GM19025 (cell line): ENCODE data around the gene PSPC1.
"Not testable (repeated sequence)": the region's sequence is repeated elsewhere in the genome, so short reads cannot be mapped to it uniquely, and the experiment has no call there.

Source experiments
- ATAC-seq: cut with Tn5 transposase; IDR thresholded peaks from one replicate; pipeline ENCODE4 v1.9.1; 2021; ENCODE audit warnings: mild to moderate bottlenecking, low read depth, moderate library complexity; ENCODE audit not compliant: unreplicated experiment

PSPC1 gene

DNA sequence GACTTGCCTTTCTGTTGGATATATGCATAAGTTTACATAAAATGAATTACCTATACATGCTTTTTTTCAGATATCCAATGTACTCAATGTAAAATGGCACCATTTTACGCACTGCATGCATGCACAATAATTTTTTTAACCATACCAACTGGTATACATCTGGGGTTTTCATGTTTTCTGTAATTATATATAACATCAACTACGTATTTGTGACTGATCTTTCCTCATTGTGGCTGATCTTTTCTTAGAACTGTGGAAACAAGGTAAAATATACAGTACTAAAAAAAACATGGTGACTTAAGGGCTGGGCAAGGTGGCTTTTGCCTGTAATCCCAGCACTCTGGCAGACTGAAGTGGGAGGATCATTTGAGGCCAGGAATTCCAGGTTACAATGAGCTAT is 18.5 kb downstream of the PSPC1 start:
- ATAC-seq: no peak

DNA sequence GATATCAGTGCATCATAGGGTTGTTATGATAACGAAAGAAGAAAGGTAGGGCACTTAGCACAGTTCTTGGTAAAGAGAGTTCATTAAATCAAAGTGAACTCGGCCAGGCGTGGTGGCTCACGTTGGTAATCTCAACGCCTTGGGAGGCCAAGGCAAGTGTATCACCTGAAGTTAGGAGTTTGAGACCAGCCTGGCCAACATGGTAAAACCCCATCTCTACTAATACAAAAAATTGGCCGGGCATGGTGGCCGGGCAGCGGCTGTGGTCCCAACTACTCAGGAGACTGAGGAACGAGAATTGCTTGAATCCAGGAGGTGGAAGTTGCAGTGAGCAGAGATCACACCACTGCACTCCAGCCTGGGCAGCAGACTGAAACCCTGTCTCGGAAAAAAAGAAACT is 19.1 kb downstream of the PSPC1 start:
- ATAC-seq: no peak

DNA sequence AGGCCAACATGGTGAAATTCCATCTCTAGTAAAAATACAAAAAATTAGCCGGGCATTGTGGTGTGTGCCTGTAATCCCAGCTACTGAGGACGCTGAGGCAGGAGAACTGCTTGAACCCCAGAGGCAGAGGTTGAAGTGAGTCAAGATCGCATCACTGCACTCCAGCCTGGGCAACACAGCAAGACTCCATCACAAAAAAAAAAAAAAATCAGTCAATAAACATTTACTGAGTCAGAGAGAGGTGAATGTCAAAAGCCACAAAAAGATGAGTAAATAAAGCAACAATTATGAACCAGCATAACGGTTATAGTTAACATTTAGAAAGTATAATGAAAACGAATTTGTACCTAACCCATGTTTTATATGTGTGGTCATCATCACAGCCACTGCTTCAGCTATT is 23.1 kb downstream of the PSPC1 start:
- ATAC-seq: no peak

DNA sequence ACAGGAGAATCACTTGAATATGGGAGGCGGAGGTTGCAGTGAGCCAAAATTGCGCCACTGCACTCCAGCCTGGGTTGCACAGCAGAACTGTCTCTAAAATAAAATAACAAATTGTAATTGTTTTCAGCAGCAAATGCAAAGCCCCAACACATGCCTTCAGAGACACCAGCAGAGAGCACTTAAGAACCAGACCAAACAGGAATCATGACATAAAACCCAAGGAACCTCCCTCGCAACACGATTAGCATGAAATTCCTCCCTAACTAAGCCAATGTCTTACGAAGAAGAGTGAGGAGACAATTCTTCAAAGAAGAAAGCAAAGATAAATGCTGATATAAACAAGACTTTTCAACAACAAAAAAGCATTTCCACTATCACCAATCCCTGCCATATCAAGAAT is 40.1 kb downstream of the PSPC1 start:
- no peak for ATAC-seq

DNA sequence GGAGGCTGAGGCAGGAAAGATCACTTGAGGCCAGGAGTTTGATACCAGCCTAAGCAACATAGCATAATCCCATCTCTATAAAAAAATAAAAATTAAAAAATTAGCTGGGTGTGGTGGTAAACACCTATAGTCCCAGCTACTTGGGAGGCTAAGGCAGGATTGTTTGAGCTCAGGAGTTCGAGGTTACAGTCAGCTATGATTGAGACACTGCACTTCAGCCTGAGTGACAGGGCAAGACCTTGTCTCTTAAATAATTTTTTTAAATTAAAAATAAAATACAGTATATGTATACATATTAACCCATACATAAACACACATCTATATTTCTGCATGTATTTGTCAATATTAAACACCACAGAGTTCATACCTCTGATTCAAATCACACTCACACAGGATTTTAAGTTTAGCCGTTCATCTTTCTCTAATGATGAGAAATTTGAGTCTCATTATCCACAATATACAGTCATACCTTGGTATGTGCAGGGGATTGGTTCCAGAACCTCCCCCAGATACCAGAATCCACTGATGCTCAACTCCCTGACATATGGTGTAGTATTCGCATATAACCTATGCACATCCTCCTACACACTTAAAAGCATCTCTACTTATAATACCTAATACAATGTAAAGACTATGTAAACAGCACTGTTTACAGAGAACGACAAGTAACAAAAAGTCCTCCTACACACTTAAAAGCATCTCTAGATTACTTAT is 44.7 kb downstream of the PSPC1 start:
- no peak for ATAC-seq

DNA sequence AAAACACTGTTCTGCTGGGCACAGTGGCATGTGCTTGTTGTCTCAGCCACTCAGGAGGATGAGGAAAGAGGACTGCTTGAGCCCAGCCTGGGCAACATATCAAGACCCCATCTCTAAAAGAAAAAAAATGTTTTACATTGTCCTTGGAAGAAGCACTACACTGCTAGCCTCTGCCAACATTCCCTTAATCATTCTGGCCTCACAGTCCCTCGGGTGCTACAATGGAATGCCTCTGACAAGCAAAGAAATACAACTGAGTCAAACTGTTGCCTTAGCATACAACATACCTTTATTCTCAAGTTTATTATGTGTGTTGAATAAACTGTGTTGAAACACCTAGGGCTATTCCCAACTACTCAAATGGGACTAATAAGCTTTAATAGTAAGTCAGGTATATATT is 56.1 kb downstream of the PSPC1 start:
- ATAC-seq: no peak

DNA sequence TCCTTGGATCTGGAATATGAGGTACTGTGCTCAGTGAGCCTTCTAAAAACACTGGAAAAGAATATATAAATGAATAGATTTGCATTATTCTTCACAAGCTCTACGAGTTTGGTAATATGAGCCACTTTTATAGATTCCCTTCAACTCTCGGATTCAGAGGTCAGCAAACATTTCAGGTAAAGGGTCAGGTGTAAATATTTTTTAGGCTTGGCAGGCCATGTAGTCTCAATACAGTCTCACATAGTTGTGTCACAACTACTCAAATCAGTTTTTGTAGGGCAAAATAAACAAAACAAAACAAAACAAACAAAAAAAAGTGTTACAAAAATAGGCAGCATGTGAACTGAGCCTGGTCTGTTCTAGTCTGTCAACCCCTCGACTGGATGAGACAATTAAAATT is 57.4 kb downstream of the PSPC1 start:
- ATAC-seq: no peak

DNA sequence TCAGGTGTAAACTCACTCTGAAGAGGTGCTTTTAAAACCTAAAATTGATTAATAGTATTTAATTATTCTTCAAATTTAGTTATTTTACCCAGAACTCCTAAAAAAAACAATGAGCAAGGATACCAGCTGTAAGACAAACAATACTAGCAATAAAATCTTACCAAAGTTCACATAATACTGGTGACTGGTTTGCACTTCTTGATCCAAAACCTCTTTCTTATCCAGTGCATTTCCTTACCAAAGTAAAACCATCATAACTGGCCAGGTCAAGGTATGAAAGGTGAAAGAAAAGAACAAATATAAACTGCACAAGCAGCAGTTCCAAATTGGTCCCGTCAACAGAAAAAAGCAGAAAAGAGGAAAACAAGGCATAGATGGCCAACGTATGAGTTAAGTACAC is 62.7 kb downstream of the PSPC1 start:
- no peak for ATAC-seq

DNA sequence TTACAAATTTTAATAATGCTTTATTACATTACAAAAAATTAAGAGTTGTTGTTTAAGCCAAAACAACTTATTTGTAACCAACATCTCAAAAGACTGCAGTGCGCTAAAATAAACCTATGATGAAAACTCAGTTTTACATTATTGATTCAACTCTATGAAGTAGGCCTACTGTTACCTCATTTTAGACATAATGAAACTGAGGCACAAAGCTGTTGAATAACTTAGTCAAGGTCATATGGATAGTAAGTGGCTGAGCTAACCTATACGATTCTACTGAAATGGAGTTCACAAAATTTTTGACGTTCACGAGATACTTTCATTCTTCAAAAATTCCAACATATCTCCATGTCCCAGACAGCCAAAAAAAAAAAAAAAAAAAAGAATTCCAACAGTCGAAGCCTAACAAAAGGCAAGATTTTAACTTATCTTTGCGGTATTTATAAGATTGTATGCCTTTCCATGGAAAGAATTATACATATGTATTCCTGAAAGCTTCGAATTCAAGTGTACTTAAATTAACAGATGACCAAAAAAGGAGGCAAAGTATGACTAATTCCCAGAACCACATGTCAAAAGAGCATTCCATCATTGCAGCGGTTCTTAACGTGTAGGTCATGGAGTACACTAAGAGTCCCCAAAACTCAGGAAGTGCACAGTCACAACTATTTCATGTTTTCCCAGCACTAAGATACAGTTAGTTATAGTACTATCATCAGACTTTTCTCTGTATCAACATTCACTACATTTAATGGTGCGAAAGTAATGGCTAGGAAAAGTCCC is 69.4 kb downstream of the PSPC1 start:
- ATAC-seq: no peak

DNA sequence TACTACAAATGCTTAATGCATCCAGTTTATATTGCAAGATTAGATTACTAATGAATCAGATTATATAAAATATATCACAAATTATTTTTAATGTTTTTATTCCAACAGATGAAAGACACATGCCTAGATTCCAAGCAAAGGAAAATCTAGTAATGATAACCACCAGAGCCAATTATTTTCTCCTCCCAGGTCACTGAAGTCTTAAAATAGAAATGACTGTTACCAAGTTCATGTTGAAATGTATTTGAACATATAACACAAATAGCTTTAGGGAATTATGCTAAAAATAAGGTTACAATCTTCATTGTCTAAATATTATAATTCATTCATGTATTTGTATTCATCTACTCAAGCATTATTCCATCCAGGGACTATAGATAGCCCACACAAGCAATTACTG is 73.0 kb downstream of the PSPC1 start:
- not testable (repeated sequence) for ATAC-seq

DNA sequence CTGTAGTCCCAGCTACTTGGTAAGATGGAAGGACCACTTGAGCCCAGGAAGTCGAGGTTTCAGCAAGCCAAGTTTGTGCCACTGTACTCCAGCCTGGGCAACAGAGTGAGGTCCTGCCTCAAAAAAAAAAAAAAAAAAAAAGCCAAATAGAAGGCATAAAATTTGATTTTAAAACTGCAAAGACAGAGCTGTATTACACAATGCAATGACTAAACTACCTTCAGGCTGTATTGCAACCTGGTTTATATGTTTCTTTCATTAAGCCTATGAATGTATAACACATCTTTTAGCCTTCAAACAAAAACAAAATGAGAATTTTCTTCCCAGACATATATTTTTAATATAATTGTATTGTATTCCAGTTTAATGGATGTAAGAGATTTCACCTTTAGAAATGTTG is 73.7 kb downstream of the PSPC1 start:
- ATAC-seq: not testable (repeated sequence)

DNA sequence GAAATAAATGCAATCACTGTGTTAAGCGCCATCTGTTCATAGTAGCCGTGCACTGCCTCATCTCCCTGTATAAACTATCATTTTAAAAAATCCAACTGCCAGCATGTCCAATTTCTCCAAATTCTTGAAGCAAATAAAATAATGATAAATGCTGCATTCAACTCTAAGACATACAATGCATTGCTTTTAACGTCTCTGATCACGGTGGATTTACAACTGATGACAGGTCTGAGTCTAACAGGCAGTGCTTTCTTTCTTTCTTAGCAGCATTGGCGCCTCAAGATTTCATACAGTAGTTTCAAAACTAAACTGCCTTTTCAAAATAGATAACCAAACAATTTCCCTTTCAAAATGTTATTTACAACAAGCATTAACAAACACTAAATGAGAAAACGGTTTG is 78.5 kb downstream of the PSPC1 start:
- not testable (repeated sequence) for ATAC-seq

DNA sequence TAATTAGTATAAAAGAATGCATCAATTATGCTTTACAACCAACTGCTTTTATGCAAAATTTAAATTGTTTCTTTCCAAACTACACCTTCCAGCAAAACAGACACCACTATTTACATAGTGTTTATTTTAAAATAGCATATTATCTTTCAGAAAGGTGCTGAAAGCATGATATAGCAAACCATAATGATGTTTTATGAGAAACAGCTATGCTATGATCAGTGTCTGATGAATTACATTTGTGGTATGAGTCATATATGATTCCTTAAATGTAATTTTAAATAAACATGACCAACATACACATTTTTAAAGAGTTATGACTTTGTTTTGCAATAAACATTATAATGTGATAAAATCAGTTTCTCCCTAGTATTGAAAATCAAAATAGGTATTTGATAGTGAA is 81.1 kb downstream of the PSPC1 start:
- not testable (repeated sequence) for ATAC-seq

DNA sequence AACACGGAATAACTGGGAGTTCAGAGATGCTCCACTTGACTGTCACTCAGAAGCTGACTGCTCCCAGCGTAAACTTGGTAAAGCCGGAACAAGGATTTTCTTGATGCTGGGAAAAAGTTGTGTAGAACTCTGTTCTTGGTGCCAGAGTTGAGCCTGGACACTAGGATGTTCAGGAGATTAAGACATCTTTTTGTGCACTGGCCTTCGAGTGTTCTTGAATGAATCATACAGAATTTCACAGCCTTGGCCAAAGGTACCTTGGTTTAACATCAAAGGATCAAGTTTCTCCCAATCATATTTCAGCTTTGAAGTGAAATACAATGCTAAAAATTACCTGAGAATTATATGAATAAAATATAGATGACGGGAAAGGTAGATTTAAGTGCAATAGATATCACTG is 81.8 kb downstream of the PSPC1 start:
- not testable (repeated sequence) for ATAC-seq

DNA sequence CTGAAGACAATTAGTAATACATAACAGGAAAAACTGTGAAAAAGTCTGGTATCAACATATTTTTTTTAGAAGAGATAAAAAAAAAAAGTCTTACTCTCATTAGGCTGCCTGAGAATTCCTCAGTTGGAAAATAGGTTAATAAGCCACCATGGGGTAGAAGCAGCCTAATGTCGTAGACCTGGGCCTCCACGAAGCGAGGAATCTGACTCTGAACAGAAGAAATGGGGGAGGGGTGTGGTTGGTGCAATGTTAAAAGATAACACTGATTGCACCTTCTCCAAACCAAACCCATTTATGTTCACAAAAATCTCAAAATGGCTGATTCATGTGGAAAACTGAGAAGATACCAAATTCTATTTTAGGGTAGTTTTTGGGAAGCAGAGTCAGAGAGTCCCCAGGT is 86.9 kb downstream of the PSPC1 start:
- no peak for ATAC-seq

DNA sequence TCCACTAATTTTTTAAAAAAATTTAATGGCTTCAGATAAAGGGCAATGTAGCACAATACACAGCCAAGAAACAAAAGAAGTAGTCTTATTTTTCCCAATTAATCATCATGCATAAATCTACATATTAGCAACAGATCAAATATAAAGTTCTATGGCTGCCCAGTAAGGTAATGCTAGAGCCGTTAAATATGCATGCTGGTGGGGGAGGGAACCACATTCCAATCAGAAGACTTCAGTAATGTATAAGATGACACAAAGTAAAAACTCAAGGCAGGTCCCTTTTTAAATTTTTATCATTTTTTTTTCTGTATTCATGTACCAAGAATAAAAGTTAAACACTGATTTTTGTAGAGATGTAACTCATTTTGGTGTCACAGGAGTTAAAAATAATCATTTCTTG is 87.3 kb downstream of the PSPC1 start:
- no peak for ATAC-seq

DNA sequence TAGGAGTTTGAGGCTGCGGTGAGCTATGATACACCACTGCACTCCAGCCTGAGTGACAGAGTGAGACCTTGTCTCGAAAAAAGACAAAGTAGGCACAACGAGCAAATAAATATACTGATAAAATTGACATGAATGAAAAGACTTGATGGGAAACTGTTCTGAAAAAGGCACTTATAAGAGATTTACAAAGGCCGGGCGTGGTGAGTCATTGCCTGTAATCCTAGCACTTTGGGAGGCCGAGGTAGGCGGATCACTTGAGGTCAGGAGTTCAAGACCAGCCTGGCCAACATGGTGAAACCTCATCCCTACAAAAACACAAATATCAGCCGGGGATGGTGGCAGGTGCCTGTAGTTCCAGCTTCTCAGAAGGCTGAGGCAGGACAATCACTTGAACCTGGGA is 91.3 kb downstream of the PSPC1 start:
- not testable (repeated sequence) for ATAC-seq

DNA sequence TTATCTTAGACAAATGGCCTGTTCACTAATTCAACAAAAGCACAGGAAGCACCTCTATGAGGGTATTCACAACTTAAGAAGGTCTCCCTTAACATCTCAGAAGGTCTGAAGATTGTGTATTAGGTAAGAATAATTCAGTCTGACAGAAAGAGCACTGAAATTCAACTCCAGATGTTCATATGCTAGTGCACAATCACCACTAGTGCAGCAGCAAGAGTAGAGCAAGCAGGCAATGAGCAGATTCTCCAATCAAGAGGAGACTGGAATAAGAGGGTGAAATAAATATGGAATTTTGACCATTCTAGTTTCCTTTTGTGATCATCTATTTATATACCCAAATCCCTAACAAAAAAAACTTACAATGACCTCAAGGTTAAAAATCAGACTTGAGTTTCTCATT is 97.3 kb downstream of the PSPC1 start:
- ATAC-seq: no peak

DNA sequence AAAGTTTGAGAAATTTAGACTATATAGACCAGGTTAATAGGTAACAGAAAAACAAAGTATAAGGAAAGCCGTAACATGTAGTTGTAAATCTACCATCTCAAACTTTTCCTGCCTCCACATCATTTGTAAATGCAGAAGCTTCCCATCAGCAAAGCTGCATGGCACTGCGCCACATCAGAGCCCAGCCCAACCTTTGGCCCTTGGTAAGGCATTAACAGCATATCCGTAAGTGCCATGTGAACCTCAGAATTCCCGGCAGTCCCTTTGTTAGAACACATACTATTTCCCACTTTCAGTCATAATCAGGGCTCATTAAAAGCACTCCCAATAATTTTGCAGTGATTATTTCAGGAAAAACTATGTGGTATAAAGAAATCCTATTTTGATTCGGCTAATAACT is 97.7 kb downstream of the PSPC1 start:
- no peak for ATAC-seq

DNA sequence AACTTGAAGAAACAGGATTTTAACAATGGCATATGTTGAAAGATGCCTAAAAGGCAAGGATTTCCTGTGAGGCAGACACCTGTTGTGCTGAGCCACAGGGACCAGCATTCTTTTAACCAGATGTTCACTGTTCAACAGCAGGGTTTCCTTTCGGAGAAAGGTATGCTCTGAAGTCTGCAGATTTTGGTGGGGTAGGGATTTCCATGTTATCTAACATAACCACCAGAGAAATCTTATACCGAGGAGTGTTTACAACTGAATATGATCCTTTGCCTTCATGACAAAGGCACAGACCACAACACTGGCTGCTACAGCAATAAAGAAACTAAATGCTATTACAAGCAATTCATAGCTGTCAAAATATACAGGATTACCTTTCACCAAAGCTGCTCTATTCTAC is 101.2 kb downstream of the PSPC1 start:
- ATAC-seq: no peak

DNA sequence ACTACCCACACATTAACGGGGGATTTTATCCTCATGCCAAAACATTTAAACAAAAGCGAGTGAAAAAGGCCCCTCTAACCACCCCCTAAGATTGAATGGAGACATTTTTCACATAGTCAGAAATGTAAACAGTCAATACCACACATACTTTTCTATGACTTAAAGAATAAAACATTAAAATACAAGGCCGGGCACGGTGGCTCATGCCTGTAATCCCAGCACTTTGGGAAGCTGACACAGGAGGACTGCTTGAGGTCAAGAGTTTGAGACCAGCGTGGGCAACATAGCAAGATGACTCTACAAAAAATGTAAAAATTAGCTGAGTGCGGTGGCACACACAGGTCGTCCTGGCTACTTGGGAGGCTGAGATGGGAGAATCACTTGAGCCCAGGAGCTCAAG is 102.0 kb downstream of the PSPC1 start:
- no peak for ATAC-seq

DNA sequence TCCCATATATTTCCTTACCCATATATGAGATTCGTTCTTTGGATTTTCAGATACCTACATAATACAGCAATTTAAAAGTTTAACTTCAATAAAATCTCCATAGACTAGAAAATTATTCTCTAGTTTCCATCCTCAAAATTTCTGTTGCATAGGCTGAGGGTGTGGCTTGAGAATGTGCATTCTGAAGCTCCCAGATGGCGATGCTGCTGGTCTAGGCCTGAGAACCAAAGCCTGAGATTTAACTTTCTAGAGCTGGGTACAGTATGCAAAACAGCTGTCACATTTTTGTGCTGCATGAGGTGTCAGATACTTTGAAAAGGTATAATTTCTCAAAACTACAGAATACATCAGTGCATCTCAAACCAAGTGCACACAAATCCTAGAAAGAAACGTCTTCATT is 106.6 kb downstream of the PSPC1 start:
- no peak for ATAC-seq
